ENCODE measurements around the gene GLYR1.

- TF ChIP-seq CTCF (IDR thresholded peaks at IDR 0.05) (no peak), POLR2AphosphoS5 (IDR thresholded peaks at IDR 0.05; ENCODE audit: insufficient read depth in 1 of 2, low read depth in 1 of 2) (no peak)
Measured at GRCh38 chr16:4775005-4775404, 72.1 kb downstream of the GLYR1 start.

Measured in vagina (tissue), 2 donors.